Calu3 (cell line): ENCODE results near the gene BUD31. TPM values are rescaled to one million over a fixed set of nuclear protein-coding genes. Genes with fewer than 3 reads are reported as not detected.
"Not testable (repeated sequence)": the region's sequence is repeated elsewhere in the genome, so short reads cannot be mapped to it uniquely, and the experiment has no call there.

Experiments used
- BruUV-seq: library from RNA; stranded (reverse); fragments of 400-500 nt; replicated peaks from 2 replicates; lab custom pipeline; 2021; lab: Mats Ljungman, UMichigan
- CTCF ChIA-PET: fragments of 300-600 bp; sonication (Branson Sonifier 250); formaldehyde crosslinking; loops from one replicate; lab custom pipeline; 2022; ENCODE audit warnings: antibody characterized with exemption; lab: Charles Lee
- DNase-seq: peaks from one replicate; pipeline ENCODE4 v3.0.0; 2022
- H3K27ac Mint-ChIP-seq: one replicate; pipeline ENCODE4 v1.8.0; 2022; ENCODE audit warnings: mixed read lengths; ENCODE audit not compliant: unreplicated experiment
- H3K27me3 Mint-ChIP-seq: one replicate; pipeline ENCODE4 v1.8.0; 2022; ENCODE audit warnings: mixed read lengths; ENCODE audit not compliant: unreplicated experiment
- H3K36me3 Mint-ChIP-seq: one replicate; pipeline ENCODE4 v1.8.0; 2022; ENCODE audit warnings: mild to moderate bottlenecking, moderate library complexity, mixed read lengths; ENCODE audit not compliant: insufficient read depth, unreplicated experiment
- H3K4me1 Mint-ChIP-seq: one replicate; pipeline ENCODE4 v1.8.0; 2022; ENCODE audit warnings: mild to moderate bottlenecking, low read depth, mixed read lengths; ENCODE audit not compliant: unreplicated experiment
- H3K4me3 Mint-ChIP-seq: one replicate; pipeline ENCODE4 v1.8.0; 2022; ENCODE audit warnings: mild to moderate bottlenecking, low read depth, moderate library complexity, mixed read lengths; ENCODE audit not compliant: unreplicated experiment
- H3K9me3 Mint-ChIP-seq: one replicate; pipeline ENCODE4 v1.8.0; 2022; ENCODE audit warnings: low read depth, mixed read lengths; ENCODE audit not compliant: unreplicated experiment
- intact Hi-C: fragments of 100-400 bp; cut with micrococcal nuclease; formaldehyde crosslinking; loops from one replicate; pipeline ENCODE4 v1.10.0; 2022; ENCODE audit not compliant: unreplicated experiment
- total RNA-seq: library from RNA; stranded (reverse); gene quantifications from 2 replicates; pipeline ENCODE4 v1.2.3, GENCODE V29; 2022
- TF ChIP-seq, protein P1 (sequence below): fragments of 200-600 bp; IDR thresholded peaks from one replicate; pipeline ENCODE4 v1.8.0; 2022; ENCODE audit warnings: antibody characterized with exemption; ENCODE audit not compliant: unreplicated experiment

BUD31 gene
- total RNA-seq, 1 experiment from 2014 or later = 82.7 TPM

DNA sequence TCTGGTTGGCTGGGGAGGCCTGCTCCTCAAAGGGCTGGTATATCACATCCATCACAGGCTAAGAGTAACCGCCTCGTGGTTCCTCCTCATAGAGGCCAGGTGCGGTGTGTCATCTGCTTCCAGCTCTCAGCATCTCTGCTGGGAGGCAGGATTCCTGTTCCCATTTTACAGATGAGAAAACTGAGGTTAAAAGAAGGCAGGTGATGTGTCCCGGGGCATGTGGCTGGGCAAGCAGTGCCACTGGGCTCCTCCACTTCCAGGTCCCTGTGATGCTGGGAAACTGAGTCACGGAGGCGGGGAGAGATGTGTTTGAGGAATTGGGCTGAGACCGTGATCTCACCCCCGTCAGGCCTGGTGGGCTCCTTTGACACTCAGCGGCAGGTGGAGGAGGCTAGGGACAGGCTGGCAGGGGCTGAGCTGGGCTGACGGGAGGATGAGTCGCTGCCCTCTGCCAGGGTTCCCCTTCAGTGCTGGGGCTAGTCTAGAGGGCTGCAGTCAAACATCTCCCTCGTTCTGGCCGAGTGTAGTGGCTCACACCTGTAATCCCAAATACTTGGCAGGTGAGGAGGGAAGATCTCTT is 24.9 kb upstream of the BUD31 start:
- intact Hi-C loops = no loop called here
- Mint-ChIP-seq H3K27ac (no peak overlapping the region), H3K27me3 (no peaks in the 10 kb centered on the region), H3K9me3 (no peaks in the 10 kb centered on the region), H3K4me1 (peaks cover 8% of the 10 kb centered on the region), H3K36me3 (peaks cover 48% of the 10 kb centered on the region), H3K4me3 (no peak overlapping the region)
- no TSS peak for BruUV-seq
- TF ChIP-seq, protein P1, sequence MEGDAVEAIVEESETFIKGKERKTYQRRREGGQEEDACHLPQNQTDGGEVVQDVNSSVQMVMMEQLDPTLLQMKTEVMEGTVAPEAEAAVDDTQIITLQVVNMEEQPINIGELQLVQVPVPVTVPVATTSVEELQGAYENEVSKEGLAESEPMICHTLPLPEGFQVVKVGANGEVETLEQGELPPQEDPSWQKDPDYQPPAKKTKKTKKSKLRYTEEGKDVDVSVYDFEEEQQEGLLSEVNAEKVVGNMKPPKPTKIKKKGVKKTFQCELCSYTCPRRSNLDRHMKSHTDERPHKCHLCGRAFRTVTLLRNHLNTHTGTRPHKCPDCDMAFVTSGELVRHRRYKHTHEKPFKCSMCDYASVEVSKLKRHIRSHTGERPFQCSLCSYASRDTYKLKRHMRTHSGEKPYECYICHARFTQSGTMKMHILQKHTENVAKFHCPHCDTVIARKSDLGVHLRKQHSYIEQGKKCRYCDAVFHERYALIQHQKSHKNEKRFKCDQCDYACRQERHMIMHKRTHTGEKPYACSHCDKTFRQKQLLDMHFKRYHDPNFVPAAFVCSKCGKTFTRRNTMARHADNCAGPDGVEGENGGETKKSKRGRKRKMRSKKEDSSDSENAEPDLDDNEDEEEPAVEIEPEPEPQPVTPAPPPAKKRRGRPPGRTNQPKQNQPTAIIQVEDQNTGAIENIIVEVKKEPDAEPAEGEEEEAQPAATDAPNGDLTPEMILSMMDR = no peak
- DNase-seq = no peak
- CTCF ChIA-PET = no interaction called here

DNA sequence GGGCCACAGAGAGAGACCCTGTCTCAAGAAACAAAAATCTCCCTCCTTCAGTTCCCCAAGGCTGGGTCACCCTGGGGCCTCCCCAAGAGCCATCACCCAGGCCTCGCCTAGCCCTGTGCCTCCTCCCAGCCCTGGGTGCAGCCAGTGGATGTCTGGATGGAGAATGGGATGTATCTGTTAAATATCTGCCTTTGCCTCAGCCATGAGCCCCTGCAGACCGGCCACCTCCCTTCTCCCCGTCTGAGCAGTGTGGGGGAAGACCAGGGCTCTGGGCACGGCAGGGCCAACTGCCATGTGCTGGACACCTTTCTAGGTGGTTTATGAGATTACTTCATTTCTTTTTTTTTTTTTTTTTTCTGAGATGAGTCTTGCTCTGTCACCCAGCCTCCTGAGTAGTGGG is 24.2 kb upstream of the BUD31 start:
- peaks cover 8% of the 10 kb centered on the region for H3K4me1 Mint-ChIP-seq
- H3K9me3 Mint-ChIP-seq = no peaks in the 10 kb centered on the region
- CTCF ChIA-PET = no interaction called here
- no peak overlapping the region for H3K27ac Mint-ChIP-seq
- no TSS peak for BruUV-seq
- DNase-seq = no peak
- peaks cover 42% of the 10 kb centered on the region for H3K36me3 Mint-ChIP-seq
- intact Hi-C loops = no loop called here
- TF ChIP-seq, protein P1 = no peak
- H3K4me3 Mint-ChIP-seq = no peak overlapping the region
- H3K27me3 Mint-ChIP-seq = no peaks in the 10 kb centered on the region

DNA sequence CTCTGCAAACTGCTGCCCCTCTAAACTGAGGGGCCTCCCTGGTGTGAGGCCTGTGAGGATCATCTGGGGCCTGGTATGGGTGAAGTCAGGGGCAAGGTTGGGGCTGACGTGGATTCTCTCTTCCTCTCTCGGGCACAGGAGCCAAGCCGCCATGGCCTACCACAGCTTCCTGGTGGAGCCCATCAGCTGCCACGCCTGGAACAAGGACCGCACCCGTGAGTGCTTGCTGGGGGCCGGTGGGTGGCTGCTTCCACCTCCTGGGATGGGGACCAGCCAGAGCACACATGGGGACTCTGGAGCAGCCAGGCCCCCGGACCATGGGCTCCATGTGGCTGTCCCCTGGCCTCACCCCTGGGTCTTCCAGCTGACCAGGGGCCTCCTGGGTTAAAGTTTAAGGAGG is 23.2 kb upstream of the BUD31 start:
- Mint-ChIP-seq H3K4me1 (peaks cover 8% of the 10 kb centered on the region), H3K36me3 (peaks cover 42% of the 10 kb centered on the region), H3K9me3 (no peaks in the 10 kb centered on the region), H3K27ac (no peak overlapping the region), H3K27me3 (no peaks in the 10 kb centered on the region), H3K4me3 (no peak overlapping the region)
- TF ChIP-seq, protein P1 = no peak
- BruUV-seq = no TSS peak
- DNase-seq = no peak
- intact Hi-C loops = no loop called here
- CTCF ChIA-PET = no interaction called here

DNA sequence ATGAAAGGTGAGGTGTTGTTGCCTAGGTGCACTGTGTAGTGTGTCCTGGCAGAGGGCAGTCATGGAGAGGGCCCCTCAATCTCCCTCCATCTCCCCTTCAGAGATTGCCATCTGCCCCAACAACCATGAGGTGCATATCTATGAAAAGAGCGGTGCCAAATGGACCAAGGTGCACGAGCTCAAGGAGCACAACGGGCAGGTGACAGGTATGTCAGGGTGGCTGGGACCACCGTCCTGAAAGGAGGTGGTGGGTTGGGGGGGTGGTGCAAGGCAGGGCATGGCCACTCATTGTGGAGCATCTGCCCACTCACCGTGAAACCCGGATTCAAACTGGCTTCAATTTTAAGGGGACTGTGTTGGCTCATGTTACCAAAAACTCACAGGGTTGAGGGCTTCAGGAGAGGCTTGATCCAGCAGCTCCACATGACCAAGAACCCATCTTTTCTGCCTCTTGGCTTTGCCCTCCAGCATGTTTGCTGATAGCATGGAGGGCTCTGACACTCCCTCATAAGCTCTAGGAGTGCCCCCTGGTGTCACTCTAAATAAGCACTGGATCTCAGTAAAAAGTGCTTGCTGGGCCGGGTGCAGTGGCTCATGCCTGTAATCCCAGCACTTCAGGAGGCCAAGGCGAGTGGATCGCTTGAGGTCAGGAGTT is 22.1 kb upstream of the BUD31 start:
- Mint-ChIP-seq H3K9me3 (no peaks in the 10 kb centered on the region), H3K4me3 (no peak overlapping the region), H3K4me1 (no peaks in the 10 kb centered on the region), H3K27ac (no peak overlapping the region), H3K27me3 (no peaks in the 10 kb centered on the region), H3K36me3 (peaks cover 48% of the 10 kb centered on the region)
- intact Hi-C loops = no loop called here
- no TSS peak for BruUV-seq
- TF ChIP-seq, protein P1 = no peak
- CTCF ChIA-PET = interaction anchor here (0.6 to 1.3 kb wide), 2 partner anchors 21 to 200 kb away, joined by 3 read pairs; no protein-coding TSS in a partner anchor
- DNase-seq = peak; percentile 16

DNA sequence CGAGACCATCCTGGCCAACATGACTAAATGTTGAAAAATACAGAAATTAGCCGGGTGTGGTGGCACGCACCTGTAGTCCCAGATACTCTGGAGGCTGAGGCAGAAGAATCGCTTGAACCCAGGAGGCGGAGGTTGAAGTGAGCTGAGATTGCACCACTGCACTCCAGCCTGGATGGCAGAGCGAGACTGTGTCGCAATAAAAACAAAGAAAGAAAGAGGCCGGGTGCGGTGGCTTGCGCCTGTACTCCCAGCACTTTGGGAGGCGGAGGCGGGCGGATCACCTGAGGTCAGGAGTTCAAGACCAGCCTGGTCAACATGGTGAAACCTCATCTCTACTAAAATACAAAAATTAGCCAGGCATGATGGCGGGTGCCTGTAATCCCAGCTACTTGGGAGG is 21.5 kb upstream of the BUD31 start:
- H3K27me3 Mint-ChIP-seq, BruUV-seq, H3K4me1 Mint-ChIP-seq, H3K27ac Mint-ChIP-seq, H3K4me3 Mint-ChIP-seq, H3K9me3 Mint-ChIP-seq, intact Hi-C loops, DNase-seq: not testable (repeated sequence)
- CTCF ChIA-PET = interaction anchor here (0.6 to 1.3 kb wide), 2 partner anchors 21 to 200 kb away, joined by 3 read pairs; no protein-coding TSS in a partner anchor
- H3K36me3 Mint-ChIP-seq = peaks cover 52% of the 10 kb centered on the region
